ENCODE data around the gene CTSZ. TPM values are rescaled to one million over a fixed set of nuclear protein-coding genes. Genes with fewer than 3 reads are reported as not detected.

Gene CTSZ
- total and polyA plus RNA-seq, 11 donors, result 92.2 to 482 (median 130) TPM

DNA sequence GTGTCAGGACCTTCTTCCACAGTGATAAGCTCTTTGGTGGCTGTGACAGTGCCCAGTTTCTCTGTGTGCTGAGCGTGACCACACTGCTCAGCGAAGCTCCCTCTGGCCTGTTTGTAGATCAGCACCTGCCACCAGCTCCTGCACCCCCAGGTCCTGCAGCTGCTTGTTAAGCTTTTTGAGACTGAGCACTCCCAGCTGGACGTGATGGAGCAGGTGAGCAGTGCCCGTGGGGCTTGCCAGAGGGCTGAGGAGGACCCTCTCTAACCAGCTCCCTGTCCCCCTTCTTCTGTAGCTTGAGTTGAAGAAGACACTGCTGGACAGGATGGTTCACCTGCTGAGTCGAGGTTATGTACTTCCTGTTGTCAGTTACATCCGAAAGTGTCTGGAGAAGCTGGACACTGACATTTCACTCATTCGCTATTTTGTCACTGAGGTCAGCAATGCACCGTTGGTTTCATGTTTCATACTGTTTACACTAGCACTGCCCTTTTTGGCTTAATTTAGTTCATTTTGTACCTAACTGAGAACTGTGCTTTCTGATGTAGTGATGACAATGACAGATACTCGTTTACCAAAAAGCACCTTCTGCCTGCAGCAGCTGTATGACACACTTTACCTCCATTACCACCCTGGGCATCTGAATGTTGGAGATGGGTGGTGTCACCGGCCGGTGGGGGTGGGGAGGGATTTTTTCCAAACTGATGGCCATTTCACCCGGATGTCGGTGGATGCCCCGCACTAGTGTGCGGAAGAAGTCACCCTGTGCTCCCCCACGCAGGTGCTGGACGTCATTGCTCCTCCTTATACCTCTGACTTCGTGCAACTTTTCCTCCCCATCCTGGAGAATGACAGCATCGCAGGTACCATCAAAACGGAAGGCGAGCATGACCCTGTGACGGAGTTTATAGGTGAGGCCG lies 13.5 kb downstream of the CTSZ start:
- H3K27ac ChIP-seq, result peak overlapping the region in 2 of 12 donors; percentile 20 to 37
- peak in 2 of 5 donors; percentile 13 to 17 for DNase-seq

DNA sequence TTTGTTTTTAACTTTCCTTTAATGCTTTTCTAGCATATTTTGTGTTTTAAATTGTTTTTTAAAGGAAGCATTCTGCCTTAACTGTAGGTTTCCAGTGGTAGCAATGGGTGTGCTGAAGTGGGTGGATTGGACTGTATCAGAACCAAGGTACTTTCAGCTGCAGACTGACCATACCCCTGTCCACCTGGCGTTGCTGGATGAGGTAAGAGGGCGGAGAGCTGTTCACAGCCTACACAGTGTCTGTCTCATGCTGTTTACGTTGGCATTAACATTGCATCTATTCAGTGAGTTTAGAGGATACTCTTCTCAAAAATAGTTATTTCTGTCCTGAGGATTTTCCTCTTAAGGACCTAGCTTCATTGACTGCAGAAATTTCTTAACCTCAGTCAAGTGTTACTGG lies 14.1 kb downstream of the CTSZ start:
- no peak overlapping the region for H3K4me3 ChIP-seq
- WGBS, 4 donors, result 79 to 95% (median 90%) methylated on average over 3 of the region's 3 CpGs
- intact Hi-C loops (cut with DNase I), result no loop called here
- no peaks in the 10 kb centered on the region for H3K9me3 ChIP-seq
- no peak overlapping the region for H3K27ac ChIP-seq
- peaks cover 0 to 14% (median 0%) of the 10 kb centered on the region in 12 donors for H3K4me1 ChIP-seq
- no peaks in the 10 kb centered on the region for H3K27me3 ChIP-seq
- ATAC-seq, result no peak
- TF ChIP-seq, protein P1, sequence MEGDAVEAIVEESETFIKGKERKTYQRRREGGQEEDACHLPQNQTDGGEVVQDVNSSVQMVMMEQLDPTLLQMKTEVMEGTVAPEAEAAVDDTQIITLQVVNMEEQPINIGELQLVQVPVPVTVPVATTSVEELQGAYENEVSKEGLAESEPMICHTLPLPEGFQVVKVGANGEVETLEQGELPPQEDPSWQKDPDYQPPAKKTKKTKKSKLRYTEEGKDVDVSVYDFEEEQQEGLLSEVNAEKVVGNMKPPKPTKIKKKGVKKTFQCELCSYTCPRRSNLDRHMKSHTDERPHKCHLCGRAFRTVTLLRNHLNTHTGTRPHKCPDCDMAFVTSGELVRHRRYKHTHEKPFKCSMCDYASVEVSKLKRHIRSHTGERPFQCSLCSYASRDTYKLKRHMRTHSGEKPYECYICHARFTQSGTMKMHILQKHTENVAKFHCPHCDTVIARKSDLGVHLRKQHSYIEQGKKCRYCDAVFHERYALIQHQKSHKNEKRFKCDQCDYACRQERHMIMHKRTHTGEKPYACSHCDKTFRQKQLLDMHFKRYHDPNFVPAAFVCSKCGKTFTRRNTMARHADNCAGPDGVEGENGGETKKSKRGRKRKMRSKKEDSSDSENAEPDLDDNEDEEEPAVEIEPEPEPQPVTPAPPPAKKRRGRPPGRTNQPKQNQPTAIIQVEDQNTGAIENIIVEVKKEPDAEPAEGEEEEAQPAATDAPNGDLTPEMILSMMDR (IDR thresholded peaks at IDR 0.05), result no peak
- TF ChIP-seq POLR2A (IDR thresholded peaks at IDR 0.05), result no peak
- H3K36me3 ChIP-seq, result peaks cover 7 to 100% (median 100%) of the 10 kb centered on the region in 9 donors
- peak in 1 of 5 donors; percentile 2 for DNase-seq

More for the DNA sequence above, 13.5 kb downstream of the CTSZ start:
- Histone ChIP-seq H3K36me3 (peaks cover 7 to 100% (median 100%) of the 10 kb centered on the region in 9 donors), H3K4me3 (no peak overlapping the region), H3K9me3 (no peaks in the 10 kb centered on the region), H3K4me1 (peaks cover 0 to 14% (median 0%) of the 10 kb centered on the region in 12 donors), H3K27me3 (no peaks in the 10 kb centered on the region)
- no peak for TF ChIP-seq POLR2A (IDR thresholded peaks at IDR 0.05)
- TF ChIP-seq, protein P1 (IDR thresholded peaks at IDR 0.05), result no peak
- WGBS, 4 donors, result 87 to 89% (median 89%) methylated on average over 22 to 23 of the region's 23 CpGs
- intact Hi-C loops (cut with DNase I), result no loop called here
- peak in 1 of 4 donors; percentile 7 for ATAC-seq

DNA sequence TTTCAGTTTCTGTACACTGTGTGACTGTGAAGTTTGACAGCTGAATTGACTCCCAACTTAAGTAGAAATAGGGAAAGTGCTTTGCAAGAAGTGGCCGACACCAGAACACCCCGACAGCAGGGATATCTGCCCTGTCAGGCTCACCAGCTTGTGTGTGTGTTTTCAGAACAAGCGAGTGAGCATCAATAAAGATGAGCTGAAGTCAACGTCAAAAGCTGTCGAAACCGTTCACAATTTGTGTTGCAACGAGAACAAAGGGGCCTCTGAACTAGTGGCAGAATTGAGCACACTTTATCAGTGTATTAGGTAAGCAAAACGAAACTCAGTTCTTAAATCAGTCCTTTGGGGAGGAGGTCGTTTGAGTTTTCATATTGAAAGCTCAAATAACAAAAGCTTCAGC lies 15.3 kb downstream of the CTSZ start:
- DNase-seq (peak in 1 of 5 donors; percentile 8), ATAC-seq (no peak)
- 81 to 84% (median 82%) methylated on average over 9 of the region's 9 CpGs for WGBS, 4 donors
- Histone ChIP-seq H3K27ac (no peak overlapping the region), H3K9me3 (no peaks in the 10 kb centered on the region), H3K27me3 (no peaks in the 10 kb centered on the region), H3K4me1 (peaks cover 0 to 14% (median 0%) of the 10 kb centered on the region in 12 donors), H3K36me3 (peaks cover 7 to 100% (median 100%) of the 10 kb centered on the region in 9 donors), H3K4me3 (no peak overlapping the region)
- TF ChIP-seq, protein P1 (IDR thresholded peaks at IDR 0.05), result no peak
- TF ChIP-seq POLR2A (IDR thresholded peaks at IDR 0.05), result no peak
- intact Hi-C loops (cut with DNase I), result no loop called here

All from heart left ventricle (tissue), 16 donors.